Neural progenitor cell (in vitro differentiated cells): ENCODE results near the gene PRUNE2. TPM values are rescaled to one million over a fixed set of nuclear protein-coding genes. Genes with fewer than 3 reads are reported as not detected.

Source experiments
- DNase-seq: peaks from one replicate; pipeline ENCODE4 v3.0.0-alpha.2; 2016; ENCODE audit warnings: low spot score
- H2AFZ ChIP-seq: fragments of 200-600 bp; sonication (generic); replicated peaks from 2 replicates; pipeline ENCODE4 v1.6.1; 2016; ENCODE audit warnings: antibody characterized with exemption
- H3F3A ChIP-seq: fragments of 200-600 bp; sonication (generic); 2 replicates; pipeline ENCODE4 v1.6.1; 2016; ENCODE audit warnings: antibody characterized with exemption, low read depth
- H3K27ac ChIP-seq: fragments of 200-600 bp; sonication (generic); 2 replicates; pipeline ENCODE4 v1.5.1; 2016; ENCODE audit warnings: mild to moderate bottlenecking
- H3K27me3 ChIP-seq: fragments of 200-600 bp; sonication (generic); 2 replicates; pipeline ENCODE4 v1.6.1; 2016; ENCODE audit warnings: mild to moderate bottlenecking, moderate library complexity
- H3K36me3 ChIP-seq: fragments of 200-600 bp; sonication (generic); 2 replicates; pipeline ENCODE4 v1.5.1; 2016
- H3K4me1 ChIP-seq: fragments of 200-600 bp; sonication (generic); 2 replicates; pipeline ENCODE4 v1.6.1; 2016; ENCODE audit warnings: mixed run types
- H3K4me2 ChIP-seq: fragments of 200-600 bp; sonication (generic); 2 replicates; pipeline ENCODE4 v1.6.1; 2016
- H3K4me3 ChIP-seq: fragments of 200-600 bp; sonication (generic); 2 replicates; pipeline ENCODE4 v1.5.1; 2016
- H3K79me2 ChIP-seq: fragments of 200-600 bp; sonication (generic); 2 replicates; pipeline ENCODE4 v1.6.1; 2016; ENCODE audit warnings: low read depth
- H3K9ac ChIP-seq: fragments of 200-600 bp; sonication (generic); 2 replicates; pipeline ENCODE4 v1.6.1; 2016
- H3K9me3 ChIP-seq: fragments of 200-600 bp; sonication (generic); 2 replicates; pipeline ENCODE4 v1.5.1; 2016; ENCODE audit warnings: low read depth
- H4K20me1 ChIP-seq: fragments of 200-600 bp; sonication (generic); 2 replicates; pipeline ENCODE4 v1.6.1; 2016; ENCODE audit warnings: low read depth
- H3K27ac Mint-ChIP-seq: 3 replicates; pipeline ENCODE4 v1.8.0; 2021; ENCODE audit warnings: mixed read lengths
- H3K27me3 Mint-ChIP-seq: 2 replicates; pipeline ENCODE4 v1.8.0; 2022; ENCODE audit warnings: low read depth, mild to moderate bottlenecking, inconsistent platforms, moderate library complexity, mixed read lengths; ENCODE audit not compliant: insufficient read depth
- H3K36me3 Mint-ChIP-seq: 3 replicates; pipeline ENCODE4 v1.8.0; 2021; ENCODE audit warnings: mixed read lengths
- H3K4me1 Mint-ChIP-seq: 3 replicates; pipeline ENCODE4 v1.8.0; 2021; ENCODE audit warnings: mixed read lengths
- H3K4me3 Mint-ChIP-seq: 3 replicates; pipeline ENCODE4 v1.8.0; 2021; ENCODE audit warnings: mild to moderate bottlenecking, moderate library complexity, mixed read lengths
- H3K9me3 Mint-ChIP-seq: 3 replicates; pipeline ENCODE4 v1.8.0; 2020; ENCODE audit warnings: mixed read lengths
- EZH2 ChIP-seq: fragments of 200-600 bp; sonication (generic); IDR thresholded peaks from 2 replicates; pipeline ENCODE4 v1.6.1; 2017; ENCODE audit warnings: antibody characterized with exemption, mild to moderate bottlenecking, moderate library complexity
- EZH2phosphoT487 ChIP-seq: fragments of 200-600 bp; sonication (generic); IDR thresholded peaks from 2 replicates; pipeline ENCODE4 v1.6.1; 2017; ENCODE audit warnings: antibody characterized with exemption
- total RNA-seq: library from RNA; depleted of rRNA; stranded (reverse); fragments of >200 nt; gene quantifications from 2 replicates; pipeline ENCODE4 v1.2.3, GENCODE V29; 2015; ENCODE audit warnings: low replicate concordance
- TF ChIP-seq, protein P1 (sequence below): fragments of 200-600 bp; sonication (generic); IDR thresholded peaks from 2 replicates; pipeline ENCODE4 v1.5.1; 2017; ENCODE audit warnings: antibody characterized with exemption, mild to moderate bottlenecking

PRUNE2 gene
- total RNA-seq, 1 donor from 2014 or later, result 28.2 TPM

DNA sequence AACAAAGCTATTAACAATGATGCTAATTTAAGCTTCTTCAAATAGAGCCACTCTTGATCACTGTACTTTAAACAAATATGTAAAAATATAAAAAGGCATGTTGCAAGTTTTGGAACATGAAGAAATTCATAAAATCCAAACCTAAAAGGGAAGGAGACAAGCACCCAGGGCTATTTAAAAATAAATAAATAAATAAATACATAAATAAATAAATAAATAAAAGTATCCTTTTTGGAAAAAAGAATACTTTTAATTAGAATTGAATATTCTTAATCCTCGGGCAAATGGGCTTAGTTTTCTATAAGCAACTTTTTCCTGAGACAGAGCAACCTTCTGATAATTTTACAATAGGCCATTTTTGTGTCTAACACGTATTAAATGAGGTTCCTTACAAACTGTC is 289.1 kb downstream of the PRUNE2 start:
- Histone ChIP-seq H4K20me1 (no peaks in the 10 kb centered on the region), H3K9ac (no peak overlapping the region), H3K4me1 (no peaks in the 10 kb centered on the region), H3K36me3 (no peaks in the 10 kb centered on the region), H2AFZ (no peak overlapping the region), H3K4me2 (no peak overlapping the region), H3F3A (no peaks in the 10 kb centered on the region), H3K27me3 (no peaks in the 10 kb centered on the region), H3K9me3 (no peaks in the 10 kb centered on the region), H3K27ac (no peak overlapping the region), H3K79me2 (no peaks in the 10 kb centered on the region), H3K4me3 (no peak overlapping the region)
- H3K36me3 Mint-ChIP-seq, result peaks cover 3% of the 10 kb centered on the region
- peaks cover 4% of the 10 kb centered on the region for H3K4me1 Mint-ChIP-seq
- no peak for DNase-seq
- peaks cover 6% of the 10 kb centered on the region for H3K27me3 Mint-ChIP-seq
- H3K27ac Mint-ChIP-seq, result no peak overlapping the region
- H3K4me3 Mint-ChIP-seq, result no peak overlapping the region
- H3K9me3 Mint-ChIP-seq, result no peaks in the 10 kb centered on the region
- TF ChIP-seq, protein P1, sequence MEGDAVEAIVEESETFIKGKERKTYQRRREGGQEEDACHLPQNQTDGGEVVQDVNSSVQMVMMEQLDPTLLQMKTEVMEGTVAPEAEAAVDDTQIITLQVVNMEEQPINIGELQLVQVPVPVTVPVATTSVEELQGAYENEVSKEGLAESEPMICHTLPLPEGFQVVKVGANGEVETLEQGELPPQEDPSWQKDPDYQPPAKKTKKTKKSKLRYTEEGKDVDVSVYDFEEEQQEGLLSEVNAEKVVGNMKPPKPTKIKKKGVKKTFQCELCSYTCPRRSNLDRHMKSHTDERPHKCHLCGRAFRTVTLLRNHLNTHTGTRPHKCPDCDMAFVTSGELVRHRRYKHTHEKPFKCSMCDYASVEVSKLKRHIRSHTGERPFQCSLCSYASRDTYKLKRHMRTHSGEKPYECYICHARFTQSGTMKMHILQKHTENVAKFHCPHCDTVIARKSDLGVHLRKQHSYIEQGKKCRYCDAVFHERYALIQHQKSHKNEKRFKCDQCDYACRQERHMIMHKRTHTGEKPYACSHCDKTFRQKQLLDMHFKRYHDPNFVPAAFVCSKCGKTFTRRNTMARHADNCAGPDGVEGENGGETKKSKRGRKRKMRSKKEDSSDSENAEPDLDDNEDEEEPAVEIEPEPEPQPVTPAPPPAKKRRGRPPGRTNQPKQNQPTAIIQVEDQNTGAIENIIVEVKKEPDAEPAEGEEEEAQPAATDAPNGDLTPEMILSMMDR, result no peak
- TF ChIP-seq EZH2, result no peak
- TF ChIP-seq EZH2phosphoT487, result no peak

DNA sequence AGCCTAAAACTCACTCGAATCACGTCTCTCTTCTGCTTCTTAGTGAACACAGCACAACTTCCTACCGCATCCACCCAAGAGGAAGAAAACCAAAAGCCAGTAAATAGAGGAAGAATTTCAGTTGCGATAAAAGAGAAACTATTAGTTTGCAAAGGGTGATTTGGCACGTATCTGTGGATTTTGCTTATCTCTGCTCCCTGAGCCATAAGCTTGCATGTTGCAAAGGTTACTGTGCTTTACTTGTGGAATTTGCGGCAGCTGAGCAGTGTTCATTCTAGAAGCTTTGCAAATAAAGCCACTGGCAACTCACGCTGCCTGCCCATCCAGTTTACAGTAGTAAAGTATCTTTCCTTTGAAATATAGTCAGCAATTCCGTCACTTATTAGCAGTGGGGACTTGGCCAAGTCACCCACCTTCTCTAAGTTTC is 290.7 kb downstream of the PRUNE2 start:
- no peak overlapping the region for H3K4me2 ChIP-seq
- H3K4me3 ChIP-seq, result no peak overlapping the region
- H4K20me1 ChIP-seq, result no peaks in the 10 kb centered on the region
- Mint-ChIP-seq H3K9me3 (no peaks in the 10 kb centered on the region), H3K27ac (no peak overlapping the region), H3K4me1 (peaks cover 6% of the 10 kb centered on the region), H3K36me3 (peaks cover 3% of the 10 kb centered on the region), H3K4me3 (no peak overlapping the region), H3K27me3 (peaks cover 6% of the 10 kb centered on the region)
- H3K9me3 ChIP-seq, result no peaks in the 10 kb centered on the region
- H3K36me3 ChIP-seq, result no peaks in the 10 kb centered on the region
- DNase-seq, result no peak
- H3K9ac ChIP-seq, result no peak overlapping the region
- H3F3A ChIP-seq, result no peaks in the 10 kb centered on the region
- no peaks in the 10 kb centered on the region for H3K27me3 ChIP-seq
- H3K4me1 ChIP-seq, result no peaks in the 10 kb centered on the region
- TF ChIP-seq EZH2phosphoT487 (no peak), EZH2 (no peak)
- TF ChIP-seq, protein P1, result no peak
- no peak overlapping the region for H3K27ac ChIP-seq
- H2AFZ ChIP-seq, result no peak overlapping the region
- no peaks in the 10 kb centered on the region for H3K79me2 ChIP-seq

DNA sequence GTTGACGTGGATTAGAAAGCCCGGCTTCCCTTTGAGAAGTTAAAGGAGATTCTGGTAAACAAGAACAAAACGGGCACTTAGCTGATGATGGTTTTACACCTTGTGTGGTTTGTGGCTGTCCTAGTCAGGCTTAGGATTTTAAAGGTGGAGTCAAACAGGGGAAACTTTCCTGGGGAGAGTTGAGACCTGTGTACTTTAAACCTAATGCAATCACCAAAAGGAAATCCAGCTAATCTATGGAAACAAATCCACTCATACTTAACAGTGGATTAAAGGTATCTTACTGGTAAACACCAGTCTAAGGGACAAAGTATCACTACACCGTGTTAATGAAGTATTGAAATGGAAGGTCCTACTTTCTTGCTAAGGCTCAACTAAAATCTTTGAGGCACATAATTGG is 291.9 kb downstream of the PRUNE2 start:
- DNase-seq, result no peak
- no peak for TF ChIP-seq EZH2
- TF ChIP-seq, protein P1, result no peak
- no peak for TF ChIP-seq EZH2phosphoT487

More for the DNA sequence above, 291.9 kb downstream of the PRUNE2 start:
- peaks cover 6% of the 10 kb centered on the region for H3K36me3 Mint-ChIP-seq
- no peaks in the 10 kb centered on the region for H3K79me2 ChIP-seq
- no peaks in the 10 kb centered on the region for H3K36me3 ChIP-seq
- H3K9me3 Mint-ChIP-seq, result no peaks in the 10 kb centered on the region
- H3K4me3 ChIP-seq, result no peak overlapping the region
- no peaks in the 10 kb centered on the region for H3K27me3 ChIP-seq
- no peaks in the 10 kb centered on the region for H3K9me3 ChIP-seq
- H3K4me1 ChIP-seq, result no peaks in the 10 kb centered on the region
- no peaks in the 10 kb centered on the region for H4K20me1 ChIP-seq
- peaks cover 6% of the 10 kb centered on the region for H3K4me1 Mint-ChIP-seq
- H2AFZ ChIP-seq, result no peak overlapping the region
- no peak overlapping the region for H3K9ac ChIP-seq
- H3K27ac Mint-ChIP-seq, result no peak overlapping the region
- H3K4me2 ChIP-seq, result no peak overlapping the region
- no peak overlapping the region for H3K4me3 Mint-ChIP-seq
- H3K27me3 Mint-ChIP-seq, result peaks cover 6% of the 10 kb centered on the region
- H3K27ac ChIP-seq, result no peak overlapping the region
- no peaks in the 10 kb centered on the region for H3F3A ChIP-seq
